Measurements from ENCODE around the gene CCL28. TPM values are rescaled to one million over a fixed set of nuclear protein-coding genes. Genes with fewer than 3 reads are reported as not detected.

CCL28 gene
- total RNA-seq, 4 donors from 2014 or later: 2.2 to 3.3 (median 2.3) TPM

DNA sequence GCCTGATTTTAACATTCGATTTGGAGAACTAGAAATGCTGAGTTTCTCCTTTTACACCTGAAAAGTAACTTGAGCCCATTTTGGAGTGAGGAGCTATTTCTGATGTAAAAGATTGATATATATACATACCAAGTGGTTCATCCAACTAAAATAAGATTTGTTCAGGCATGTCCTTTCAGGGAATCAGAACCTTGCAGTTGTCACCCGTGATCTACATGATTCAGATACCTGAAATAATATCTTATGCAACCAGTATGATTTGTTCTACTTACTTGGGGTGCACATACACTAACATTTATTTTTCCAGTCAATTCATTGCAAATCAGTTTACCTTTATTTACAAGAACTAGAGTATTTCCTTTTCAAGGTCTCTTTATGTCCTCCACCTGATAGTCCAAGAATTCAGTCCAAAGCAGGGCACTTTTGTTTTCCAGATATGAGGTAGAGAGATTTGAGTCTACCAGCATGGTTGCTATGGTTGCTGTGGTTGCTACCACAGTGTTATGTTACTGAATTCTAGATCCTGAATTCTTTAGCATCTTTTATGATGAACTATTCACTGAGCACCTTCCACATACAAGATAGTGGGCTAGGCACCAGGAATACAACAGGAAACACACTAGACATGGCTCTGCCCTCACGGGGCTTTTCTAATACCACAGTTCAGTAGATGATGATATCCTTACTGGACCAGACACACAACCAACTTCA, 49.3 kb downstream of the CCL28 start:
- H3K36me3 ChIP-seq: no peaks in the 10 kb centered on the region
- peaks cover 0 to 11% (median 9%) of the 10 kb centered on the region in 4 donors for H3K4me1 ChIP-seq
- H3K4me3 ChIP-seq: no peak overlapping the region
- peaks cover 0 to 4% (median 0%) of the 10 kb centered on the region in 4 donors for H3K9me3 ChIP-seq
- 90% methylated on average over 2 of the region's 3 CpGs for WGBS
- H3K27ac ChIP-seq (replicated peaks in 1 of 4): no peak overlapping the region
- TF ChIP-seq, protein P1, sequence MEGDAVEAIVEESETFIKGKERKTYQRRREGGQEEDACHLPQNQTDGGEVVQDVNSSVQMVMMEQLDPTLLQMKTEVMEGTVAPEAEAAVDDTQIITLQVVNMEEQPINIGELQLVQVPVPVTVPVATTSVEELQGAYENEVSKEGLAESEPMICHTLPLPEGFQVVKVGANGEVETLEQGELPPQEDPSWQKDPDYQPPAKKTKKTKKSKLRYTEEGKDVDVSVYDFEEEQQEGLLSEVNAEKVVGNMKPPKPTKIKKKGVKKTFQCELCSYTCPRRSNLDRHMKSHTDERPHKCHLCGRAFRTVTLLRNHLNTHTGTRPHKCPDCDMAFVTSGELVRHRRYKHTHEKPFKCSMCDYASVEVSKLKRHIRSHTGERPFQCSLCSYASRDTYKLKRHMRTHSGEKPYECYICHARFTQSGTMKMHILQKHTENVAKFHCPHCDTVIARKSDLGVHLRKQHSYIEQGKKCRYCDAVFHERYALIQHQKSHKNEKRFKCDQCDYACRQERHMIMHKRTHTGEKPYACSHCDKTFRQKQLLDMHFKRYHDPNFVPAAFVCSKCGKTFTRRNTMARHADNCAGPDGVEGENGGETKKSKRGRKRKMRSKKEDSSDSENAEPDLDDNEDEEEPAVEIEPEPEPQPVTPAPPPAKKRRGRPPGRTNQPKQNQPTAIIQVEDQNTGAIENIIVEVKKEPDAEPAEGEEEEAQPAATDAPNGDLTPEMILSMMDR (IDR thresholded peaks at IDR 0.05): no peak
- TF ChIP-seq EP300 (IDR thresholded peaks at IDR 0.05) (no peak), POLR2AphosphoS5 (IDR thresholded peaks at IDR 0.05) (no peak), POLR2A (IDR thresholded peaks at IDR 0.05; ENCODE audit: low read depth) (no peak)
- intact Hi-C loops (cut with DNase I): no loop called here
- no peak for DNase-seq (ENCODE audit: extremely low spot score)
- no peaks in the 10 kb centered on the region for H3K27me3 ChIP-seq

DNA sequence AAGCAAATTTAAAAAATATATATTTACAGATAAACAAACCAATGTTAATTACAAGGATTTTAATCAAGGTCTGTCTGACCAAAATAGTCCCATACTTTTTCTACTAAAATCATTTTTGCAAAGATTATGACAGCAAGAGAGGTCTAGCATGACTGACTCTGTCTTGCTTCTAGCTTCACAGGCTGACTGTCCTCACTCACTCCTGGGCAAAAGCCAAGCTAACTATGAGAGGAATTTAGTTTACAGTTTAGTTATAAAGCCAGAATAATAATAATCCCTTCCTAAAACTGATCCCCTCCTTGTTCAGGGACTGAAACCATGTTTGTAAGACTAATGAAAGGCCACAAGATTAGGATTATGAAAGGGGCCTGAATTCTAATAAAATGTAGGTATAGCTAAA, 53.5 kb downstream of the CCL28 start:
- H3K4me3 ChIP-seq: no peak overlapping the region
- H3K27me3 ChIP-seq: no peaks in the 10 kb centered on the region
- H3K27ac ChIP-seq (replicated peaks in 1 of 4): peak overlapping the region in 1 of 4 donors; percentile 20
- H3K4me1 ChIP-seq: peaks cover 0 to 18% (median 14%) of the 10 kb centered on the region in 4 donors
- TF ChIP-seq, protein P1 (IDR thresholded peaks at IDR 0.05): no peak
- TF ChIP-seq EP300 (IDR thresholded peaks at IDR 0.05) (no peak), POLR2A (IDR thresholded peaks at IDR 0.05; ENCODE audit: low read depth) (no peak), POLR2AphosphoS5 (IDR thresholded peaks at IDR 0.05) (no peak)
- peak; percentile 14 for DNase-seq (ENCODE audit: extremely low spot score)
- peaks cover 0 to 4% (median 0%) of the 10 kb centered on the region in 4 donors for H3K9me3 ChIP-seq
- intact Hi-C loops (cut with DNase I): no loop called here
- no peaks in the 10 kb centered on the region for H3K36me3 ChIP-seq

DNA sequence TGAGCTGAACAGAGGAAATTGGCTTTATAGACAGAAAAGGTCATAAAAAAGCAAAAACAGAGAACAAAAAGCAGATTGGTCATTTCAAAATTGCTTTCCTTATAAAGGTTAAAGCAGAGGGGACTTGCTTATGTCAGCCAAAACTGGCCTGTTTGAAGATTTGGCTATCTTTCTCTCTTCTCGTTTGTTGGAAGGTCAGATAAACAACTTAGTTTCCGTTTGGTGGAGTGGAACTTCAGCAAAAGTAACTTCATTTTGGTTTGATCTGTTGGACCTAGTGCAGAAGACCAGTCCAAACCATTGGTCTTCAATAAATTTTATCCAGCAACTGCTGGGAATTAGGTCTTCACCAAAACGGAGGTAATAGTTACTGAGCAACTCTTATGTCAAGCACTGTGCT, 53.9 kb downstream of the CCL28 start:
- H3K27ac ChIP-seq (replicated peaks in 1 of 4): peak overlapping the region in 1 of 4 donors; percentile 20
- intact Hi-C loops (cut with DNase I): no loop called here
- TF ChIP-seq, protein P1 (IDR thresholded peaks at IDR 0.05): no peak
- no peak for TF ChIP-seq POLR2AphosphoS5 (IDR thresholded peaks at IDR 0.05)
- no peak for TF ChIP-seq POLR2A (IDR thresholded peaks at IDR 0.05; ENCODE audit: low read depth)

DNA sequence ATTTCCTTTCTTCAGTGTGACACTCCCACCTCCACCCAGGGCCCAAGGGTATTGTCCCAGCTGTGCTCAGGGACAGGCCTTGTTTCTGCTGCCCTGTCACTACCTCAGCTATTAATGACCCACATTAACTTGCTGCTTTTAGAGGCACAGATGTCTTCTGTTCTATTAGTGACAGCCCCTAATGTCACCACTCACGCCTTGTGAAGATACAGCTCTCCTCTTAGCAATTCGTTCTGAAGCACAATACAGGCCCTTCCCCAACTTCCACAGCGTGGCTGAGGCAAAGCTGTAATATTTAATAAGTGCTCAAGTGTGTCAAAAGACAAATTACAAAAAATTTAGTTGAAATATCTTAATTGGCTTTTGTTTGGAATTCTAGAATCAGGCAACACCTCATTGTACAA, 54.3 kb downstream of the CCL28 start:
- peak; percentile 62 for DNase-seq (ENCODE audit: extremely low spot score)
- peak overlapping the region in 1 of 4 donors; percentile 20 for H3K27ac ChIP-seq (replicated peaks in 1 of 4)
- H3K4me1 ChIP-seq: peaks cover 0 to 18% (median 14%) of the 10 kb centered on the region in 4 donors
- peaks cover 0 to 4% (median 0%) of the 10 kb centered on the region in 4 donors for H3K9me3 ChIP-seq
- TF ChIP-seq, protein P1 (IDR thresholded peaks at IDR 0.05): no peak
- WGBS: 38% methylated on average over 3 of the region's 3 CpGs
- no peak overlapping the region for H3K4me3 ChIP-seq
- no peaks in the 10 kb centered on the region for H3K27me3 ChIP-seq
- no peaks in the 10 kb centered on the region for H3K36me3 ChIP-seq
- intact Hi-C loops (cut with DNase I): no loop called here

More for the DNA sequence above, 53.9 kb downstream of the CCL28 start:
- Histone ChIP-seq H3K9me3 (peaks cover 0 to 4% (median 0%) of the 10 kb centered on the region in 4 donors), H3K36me3 (no peaks in the 10 kb centered on the region), H3K4me1 (peaks cover 0 to 18% (median 14%) of the 10 kb centered on the region in 4 donors), H3K27me3 (no peaks in the 10 kb centered on the region), H3K4me3 (no peak overlapping the region)
- 35% methylated on average over 3 of the region's 3 CpGs for WGBS
- peak; percentile 47 for DNase-seq (ENCODE audit: extremely low spot score)

Data from esophagus muscularis mucosa (tissue), 4 donors.